Neural crest cell (in vitro differentiated cells): ENCODE data around the gene RTN4R. TPM values are rescaled to one million over a fixed set of nuclear protein-coding genes. Genes with fewer than 3 reads are reported as not detected.
"Not testable (repeated sequence)": the region's sequence is repeated elsewhere in the genome, so short reads cannot be mapped to it uniquely, and the experiment has no call there.

Experiments
- DNase-seq: peaks from one replicate; pipeline ENCODE4 v3.0.0; 2021; ENCODE audit warnings: low read depth, mixed read lengths, low spot score
- H3K27ac Mint-ChIP-seq: one replicate; pipeline ENCODE4 v1.8.0; 2021; ENCODE audit warnings: mild to moderate bottlenecking, mixed read lengths; ENCODE audit not compliant: unreplicated experiment
- H3K27me3 Mint-ChIP-seq: 2 replicates; pipeline ENCODE4 v1.8.0; 2021; ENCODE audit warnings: low read depth, mild to moderate bottlenecking, mixed read lengths
- H3K36me3 Mint-ChIP-seq: 2 replicates; pipeline ENCODE4 v1.8.0; 2021; ENCODE audit warnings: low read depth, mild to moderate bottlenecking, mixed read lengths
- H3K4me1 Mint-ChIP-seq: 2 replicates; pipeline ENCODE4 v1.8.0; 2021; ENCODE audit warnings: mixed read lengths
- H3K4me3 Mint-ChIP-seq: one replicate; pipeline ENCODE4 v1.8.0; 2021; ENCODE audit warnings: mild to moderate bottlenecking, mixed read lengths
- H3K9me3 Mint-ChIP-seq: 2 replicates; pipeline ENCODE4 v1.8.0; 2021; ENCODE audit warnings: mixed read lengths
- CTCF ChIP-seq: fragments of 200-600 bp; sonication (generic); conservative IDR thresholded peaks from 2 replicates; pipeline ENCODE4 v1.5.0; 2021; ENCODE audit warnings: antibody characterized with exemption, mild to moderate bottlenecking
- total RNA-seq: library from RNA; stranded (reverse); gene quantifications from 2 replicates; pipeline ENCODE4 v1.2.1, GENCODE V29; 2021

The RTN4R gene
- total RNA-seq, 1 donor from 2014 or later, result 19.0 TPM

- TF ChIP-seq CTCF, result peak; percentile 30
- not testable (repeated sequence) for H3K27me3 Mint-ChIP-seq, H3K27ac Mint-ChIP-seq, H3K9me3 Mint-ChIP-seq, H3K36me3 Mint-ChIP-seq, DNase-seq, H3K4me3 Mint-ChIP-seq
- peaks cover 18% of the 10 kb centered on the region for H3K4me1 Mint-ChIP-seq
Measured at GRCh38 chr22:20313306-20314077, 45.4 kb upstream of the RTN4R start.

GRCh38 chr22:20312396-20313191 is 44.5 kb upstream of the RTN4R start:
- H3K4me3 Mint-ChIP-seq, result no peak overlapping the region
- peaks cover 12% of the 10 kb centered on the region for H3K4me1 Mint-ChIP-seq
- no peaks in the 10 kb centered on the region for H3K9me3 Mint-ChIP-seq
- no peaks in the 10 kb centered on the region for H3K36me3 Mint-ChIP-seq
- TF ChIP-seq CTCF, result no peak
- DNase-seq, result no peak
- H3K27ac Mint-ChIP-seq, result no peak overlapping the region
- no peaks in the 10 kb centered on the region for H3K27me3 Mint-ChIP-seq

GRCh38 chr22:20311249-20312062 is 43.3 kb upstream of the RTN4R start:
- not testable (repeated sequence) for H3K9me3 Mint-ChIP-seq, H3K4me1 Mint-ChIP-seq, H3K4me3 Mint-ChIP-seq, H3K27me3 Mint-ChIP-seq, H3K36me3 Mint-ChIP-seq, DNase-seq
- H3K27ac Mint-ChIP-seq, result peak overlapping the region; percentile 50

GRCh38 chr22:20310773-20311172 is 42.7 kb upstream of the RTN4R start:
- not testable (repeated sequence) for H3K9me3 Mint-ChIP-seq, H3K4me1 Mint-ChIP-seq, H3K27me3 Mint-ChIP-seq, H3K4me3 Mint-ChIP-seq, H3K27ac Mint-ChIP-seq, H3K36me3 Mint-ChIP-seq, DNase-seq

- H3K27me3 Mint-ChIP-seq, DNase-seq, H3K4me1 Mint-ChIP-seq, H3K36me3 Mint-ChIP-seq, H3K27ac Mint-ChIP-seq, H3K4me3 Mint-ChIP-seq, H3K9me3 Mint-ChIP-seq: not testable (repeated sequence)
Measured at GRCh38 chr22:20310180-20310579, 42.1 kb upstream of the RTN4R start.

- not testable (repeated sequence) for DNase-seq, H3K4me1 Mint-ChIP-seq, H3K36me3 Mint-ChIP-seq, H3K27ac Mint-ChIP-seq, H3K4me3 Mint-ChIP-seq, H3K27me3 Mint-ChIP-seq, H3K9me3 Mint-ChIP-seq
Measured at GRCh38 chr22:20308806-20309650, 40.9 kb upstream of the RTN4R start.

- not testable (repeated sequence) for H3K4me1 Mint-ChIP-seq, H3K27ac Mint-ChIP-seq, H3K36me3 Mint-ChIP-seq, DNase-seq, H3K9me3 Mint-ChIP-seq, H3K4me3 Mint-ChIP-seq, H3K27me3 Mint-ChIP-seq
Measured at GRCh38 chr22:20307448-20308447, 39.6 kb upstream of the RTN4R start.

- H3K4me3 Mint-ChIP-seq, H3K27ac Mint-ChIP-seq, H3K4me1 Mint-ChIP-seq, H3K9me3 Mint-ChIP-seq, DNase-seq, H3K27me3 Mint-ChIP-seq, H3K36me3 Mint-ChIP-seq: not testable (repeated sequence)
Measured at GRCh38 chr22:20306646-20307447, 38.7 kb upstream of the RTN4R start.
